Stimulated activated CD4-positive, alpha-beta T cell treated with anti-CD3 and anti-CD28 coated beads, Interleukin-12 subunit alpha, Interleukin-12 subunit beta, amount 100 ng/mL, for 24 hours (primary cell): ENCODE measurements around the gene NOL6.

Experiments used
- DNase-seq, 2 experiments: peaks; one replicate each; pipeline ENCODE4 v3.0.0-alpha.2; 2020; ENCODE audit warnings: low read depth in 2 of 2

NOL6 gene

DNA sequence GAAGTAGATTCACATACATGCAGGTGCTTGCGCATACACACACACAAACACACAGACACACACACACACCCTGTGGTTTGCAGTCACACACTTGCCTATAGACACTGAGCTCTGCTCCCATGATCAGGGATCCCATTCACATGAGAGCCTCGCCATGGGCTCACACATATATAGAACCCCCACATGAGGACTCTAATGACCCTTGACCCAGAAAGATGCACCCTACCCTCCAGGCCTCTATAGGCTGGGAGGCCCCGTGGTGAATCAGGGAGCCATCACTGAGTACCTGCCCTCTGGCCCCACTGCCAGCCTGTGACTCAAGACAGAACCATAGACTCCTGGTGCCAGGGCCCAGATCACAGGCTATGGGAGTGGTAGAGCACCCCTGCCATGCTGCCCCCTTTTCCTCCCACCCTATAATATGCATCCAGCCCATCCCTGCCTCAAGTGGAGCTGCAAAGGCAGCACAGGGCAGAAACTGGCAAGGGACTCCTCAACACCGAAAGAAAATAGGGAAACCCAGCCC is 23.0 kb downstream of the NOL6 start:
- DNase-seq: no peak

DNA sequence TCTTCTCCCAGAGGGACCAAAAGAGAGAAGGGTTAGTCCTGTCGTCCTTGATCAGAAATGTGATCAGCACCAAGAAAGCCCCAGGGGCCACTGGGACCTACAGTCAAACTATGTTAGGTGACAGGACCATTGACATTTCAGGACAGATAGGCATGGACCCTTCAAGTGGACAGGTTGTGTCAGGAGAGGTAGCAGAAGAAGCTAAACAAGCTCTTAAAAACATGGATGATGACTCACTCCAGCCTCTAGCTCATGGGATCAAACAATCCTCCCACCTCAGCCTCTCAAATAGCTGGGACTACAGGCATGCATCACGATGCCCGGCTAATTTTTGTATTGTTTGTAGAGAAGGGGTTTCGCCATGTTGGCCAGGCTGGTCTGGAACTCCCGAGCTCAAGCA is 24.0 kb downstream of the NOL6 start:
- no peak for DNase-seq

DNA sequence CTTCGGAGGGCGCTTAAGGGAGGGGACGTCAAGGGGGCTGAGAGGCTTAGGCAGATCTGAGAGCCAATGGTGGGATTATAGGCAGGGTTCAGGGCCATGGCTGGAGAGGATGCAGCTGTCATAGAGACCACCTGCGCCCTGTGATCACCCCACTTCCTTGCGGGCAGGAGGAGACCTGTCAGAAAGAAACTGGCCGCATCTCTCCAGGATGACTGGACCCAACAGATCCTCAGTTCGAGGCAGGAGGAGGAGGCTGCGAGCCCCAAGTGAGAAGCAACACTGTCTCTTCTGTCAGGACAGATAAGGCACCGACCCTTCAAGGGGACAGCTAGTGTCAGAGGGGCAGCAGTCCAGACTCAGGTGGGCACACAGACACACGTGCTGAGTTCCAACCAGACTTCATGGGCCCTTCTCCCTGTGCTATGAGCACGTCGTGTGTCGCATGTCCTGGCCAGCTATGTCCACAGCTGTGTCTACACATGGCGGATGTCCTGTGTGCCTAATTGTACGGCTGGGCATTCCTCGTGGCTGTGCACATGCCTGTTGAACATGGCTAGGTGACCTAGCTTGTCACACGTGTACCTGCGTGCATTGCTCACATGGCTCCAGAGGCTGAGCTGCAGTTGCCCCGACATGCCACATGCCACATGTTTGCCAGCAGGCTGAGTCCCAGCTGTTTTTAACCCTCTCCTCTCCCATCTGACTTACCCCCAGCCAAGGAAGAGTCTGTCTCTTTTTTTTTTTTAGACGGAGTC is 25.7 kb downstream of the NOL6 start:
- DNase-seq: no peak

DNA sequence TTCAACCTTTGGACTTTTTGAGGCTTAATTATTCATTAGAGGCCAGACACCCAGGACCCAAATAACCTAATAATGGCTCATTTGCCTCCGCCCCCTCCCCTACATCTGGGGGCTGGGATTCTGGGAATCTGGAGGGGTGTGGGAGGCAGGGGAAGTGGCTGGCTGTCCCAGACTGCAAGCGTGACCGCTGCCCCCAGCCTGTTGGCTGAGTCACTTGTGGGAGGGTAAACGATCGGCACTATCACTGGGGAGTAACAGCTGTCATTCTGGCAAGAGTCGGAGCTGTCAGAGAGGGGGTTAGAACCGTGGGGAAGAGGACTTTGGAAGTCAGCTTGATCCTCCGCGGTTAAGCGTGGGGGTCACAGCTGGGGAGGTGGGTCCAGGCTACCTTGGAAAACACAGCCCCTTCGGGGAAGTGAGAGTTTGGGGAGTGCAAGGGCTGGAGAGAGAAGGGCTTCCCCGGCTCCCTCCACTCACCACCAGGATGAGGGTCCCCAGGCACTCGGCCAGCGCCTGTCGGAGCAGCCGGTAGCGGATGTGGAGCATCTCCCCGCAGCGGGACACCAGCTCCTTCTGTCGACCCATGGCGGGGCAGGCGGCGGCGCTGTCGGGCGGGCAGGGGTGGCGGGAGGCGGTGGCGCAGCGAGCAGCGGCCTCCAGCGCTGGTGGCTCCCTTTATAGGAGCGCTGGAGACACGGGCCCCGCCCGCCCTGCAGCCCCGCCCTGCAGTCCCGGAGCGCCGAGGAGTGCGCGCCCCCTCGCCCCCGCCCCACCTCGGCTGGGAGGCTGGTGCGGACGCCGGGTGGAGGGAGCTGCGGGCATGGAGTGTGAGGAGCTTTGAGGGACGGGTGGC is 26.6 kb downstream of the NOL6 start, which contains the start of gene AQP3:
Gene AQP3 (minus strand): TSS at position 648 of the 853 bp plus-strand sequence. CDS start 63 bp downstream, at position 585.
- DNase-seq: peak; percentile 36 to 45

DNA sequence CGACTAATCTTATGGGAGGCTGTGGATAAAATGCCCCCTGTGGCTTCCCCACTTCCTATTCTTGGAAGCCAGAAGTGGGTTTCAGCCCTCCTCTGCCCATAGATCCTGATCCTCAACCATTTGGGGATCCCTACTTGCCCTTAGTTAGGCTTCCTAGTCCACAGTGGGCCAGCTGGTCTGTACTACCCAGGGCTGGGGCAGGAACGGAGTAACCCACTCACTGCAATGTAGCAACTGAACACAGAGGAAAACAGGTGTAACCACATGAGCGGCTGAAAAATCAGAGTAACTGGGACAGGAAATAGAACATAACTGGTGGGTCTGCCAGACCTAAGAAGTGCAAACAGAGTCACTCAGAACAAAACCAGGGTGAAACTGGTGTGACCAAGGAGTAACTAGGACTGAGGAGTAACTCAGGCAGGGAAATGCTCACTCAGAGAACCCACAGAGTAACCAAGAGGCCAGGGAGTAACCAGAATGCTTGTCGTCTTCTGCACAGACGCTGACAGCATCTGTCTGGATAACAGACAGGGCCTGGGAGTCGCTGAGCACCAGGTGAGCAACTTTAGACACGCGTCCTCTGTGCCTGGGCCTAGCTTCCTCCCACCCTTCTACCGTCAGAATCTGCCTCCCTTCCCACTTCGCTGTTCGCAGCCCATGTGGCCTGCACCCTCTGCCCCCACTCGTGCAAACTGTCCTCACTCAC is 27.3 kb downstream of the NOL6 start:
- DNase-seq: peak in 1 of 2 experiments; percentile 41

DNA sequence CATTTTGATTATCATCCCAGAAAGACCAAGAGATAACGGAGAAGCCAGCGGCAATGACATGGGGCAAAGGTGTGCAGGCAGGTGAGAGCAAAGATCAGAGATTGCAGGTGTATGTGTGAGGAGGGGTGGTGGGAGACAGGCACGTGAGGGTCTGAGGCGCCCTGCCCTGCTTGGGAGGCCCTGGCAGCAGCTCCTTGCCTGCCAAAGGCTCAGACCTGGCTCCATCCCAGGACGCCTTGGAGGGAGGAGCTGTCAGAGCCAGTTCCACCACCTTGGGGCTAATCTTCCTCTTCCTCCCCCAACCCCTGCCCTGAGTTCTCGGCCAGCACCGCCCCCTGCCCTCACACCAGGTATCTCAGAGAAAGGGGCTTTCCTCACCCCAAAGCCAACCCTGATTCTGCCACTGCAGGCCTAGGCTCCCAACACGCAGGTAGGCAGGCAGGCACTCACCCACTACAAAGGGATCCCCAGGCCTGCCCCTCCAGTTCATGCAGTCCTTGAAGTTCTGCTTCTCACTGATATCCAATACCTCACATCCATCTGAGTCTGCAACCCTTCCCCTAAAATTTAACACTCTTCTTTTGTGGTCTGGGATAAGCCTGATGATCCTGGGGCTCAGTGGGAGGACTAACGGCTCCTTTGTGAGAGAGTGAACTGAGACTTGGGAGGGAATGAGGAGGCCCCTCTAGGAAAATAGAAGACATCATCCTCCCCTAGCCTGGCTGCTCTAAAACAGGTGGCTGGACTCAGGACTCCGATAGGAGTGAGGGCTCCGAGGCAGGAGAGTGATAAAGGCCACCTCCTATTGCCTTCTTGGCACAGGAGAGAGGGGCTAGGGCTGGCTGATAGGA is 28.1 kb downstream of the NOL6 start:
- no peak for DNase-seq

DNA sequence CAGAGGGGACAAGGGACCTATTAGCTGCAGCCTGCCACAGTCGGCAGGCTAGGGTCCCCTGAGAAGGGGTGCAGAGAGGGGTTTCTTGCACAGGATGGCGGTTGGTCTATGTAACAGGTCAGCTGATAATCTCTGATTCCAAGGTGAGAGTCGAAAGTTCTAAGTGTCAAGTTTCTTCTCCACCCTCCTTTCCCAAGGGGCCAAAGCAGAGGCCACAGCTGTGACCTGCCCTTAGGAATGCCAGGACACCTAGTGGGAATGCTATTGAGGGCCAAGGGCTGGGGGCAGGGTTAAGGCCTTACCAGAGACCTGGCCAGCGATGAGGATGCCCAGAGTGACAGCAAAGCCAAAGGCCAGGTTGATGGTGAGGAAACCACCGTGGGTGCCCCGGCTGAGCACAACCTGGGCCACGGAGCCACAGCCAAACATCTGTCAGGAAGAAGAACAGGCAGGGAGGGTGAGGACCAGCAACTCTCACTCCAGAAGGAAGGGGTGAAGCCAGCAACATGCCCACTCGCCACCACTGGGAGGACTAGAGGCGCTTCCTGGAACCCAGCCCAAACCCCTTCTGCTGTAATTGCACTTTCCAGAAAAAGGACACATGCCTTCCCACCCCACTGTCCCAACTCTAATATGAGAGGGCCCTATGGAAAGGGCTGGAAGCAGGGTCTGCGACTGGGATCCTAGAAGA is 30.1 kb downstream of the NOL6 start:
- DNase-seq: no peak

DNA sequence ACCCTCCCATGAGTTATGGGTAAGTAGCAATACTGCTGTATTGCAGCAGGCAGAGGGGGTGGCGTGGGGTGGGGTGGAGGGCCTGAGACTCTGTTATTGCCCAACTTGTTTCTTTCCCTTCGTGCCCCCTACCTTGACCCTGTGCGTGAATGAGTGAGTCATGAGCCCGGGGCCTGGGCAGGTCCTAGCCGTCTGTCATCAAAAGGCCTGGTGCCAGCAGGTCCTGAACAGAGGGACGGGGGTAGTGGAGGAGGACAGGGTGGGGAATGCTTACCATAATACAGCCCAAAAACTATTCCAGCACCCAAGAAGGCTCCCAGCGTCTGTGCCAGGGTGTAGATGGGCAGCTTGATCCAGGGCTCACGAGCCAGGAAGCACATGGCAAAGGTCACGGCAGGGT is 30.7 kb downstream of the NOL6 start:
- DNase-seq: no peak

DNA sequence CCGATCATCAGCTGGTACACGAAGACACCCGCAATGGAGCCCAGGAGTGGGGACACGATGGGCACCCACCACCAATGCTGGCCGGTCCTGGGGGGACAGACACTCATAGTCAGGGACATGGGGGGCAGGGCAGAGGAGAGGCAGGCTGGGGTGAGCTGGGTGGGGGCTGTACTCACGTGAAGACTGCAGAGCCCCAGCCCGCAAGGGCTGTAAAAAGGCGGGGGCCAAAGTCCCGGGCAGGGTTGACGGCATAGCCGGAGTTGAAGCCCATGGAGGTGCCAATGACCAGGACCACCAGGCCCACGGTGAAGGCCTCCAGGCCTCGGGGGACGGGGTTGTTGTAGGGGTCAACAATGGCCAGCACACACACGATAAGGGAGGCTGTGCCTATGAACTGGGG is 31.6 kb downstream of the NOL6 start:
- DNase-seq: no peak

DNA sequence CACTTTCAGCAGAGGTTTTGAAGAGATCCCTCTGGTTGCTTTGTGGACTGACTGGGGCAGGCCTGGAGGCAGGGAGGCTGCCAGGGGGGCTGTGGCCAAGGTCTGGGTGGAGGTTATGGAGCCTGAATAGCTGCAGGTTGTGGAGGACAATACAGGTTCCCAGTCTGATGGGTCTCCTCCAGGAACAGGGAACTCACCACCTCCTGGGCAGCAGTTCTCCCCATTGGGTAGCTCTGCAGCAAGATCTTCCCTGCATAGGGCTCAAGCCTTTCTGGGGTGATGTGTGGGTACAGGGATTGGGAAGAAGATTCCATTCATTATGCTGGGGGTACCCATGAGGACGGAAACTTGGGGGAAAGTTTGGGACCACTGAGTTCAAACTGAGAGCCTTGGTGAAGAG is 33.1 kb downstream of the NOL6 start:
- no peak for DNase-seq

DNA sequence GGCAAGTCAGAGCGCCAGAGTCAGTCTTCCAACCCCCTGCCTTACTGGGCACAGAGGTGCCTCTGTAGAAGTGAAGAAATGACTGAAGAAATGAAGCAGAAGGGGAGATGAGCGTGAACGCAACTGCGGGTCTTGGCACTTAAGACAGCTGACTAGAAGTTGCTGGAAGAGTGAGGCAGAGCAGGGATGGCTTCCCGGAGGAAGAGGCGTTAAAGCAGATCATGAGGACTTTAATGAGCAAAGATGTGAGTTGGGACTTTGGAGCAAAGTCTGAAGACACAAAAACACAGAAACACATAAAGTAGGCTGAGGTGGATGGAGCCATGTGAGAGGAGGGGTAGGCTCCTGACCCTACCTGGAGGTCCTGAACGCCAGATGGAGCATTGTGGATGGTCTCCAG is 33.5 kb downstream of the NOL6 start:
- DNase-seq: no peak

DNA sequence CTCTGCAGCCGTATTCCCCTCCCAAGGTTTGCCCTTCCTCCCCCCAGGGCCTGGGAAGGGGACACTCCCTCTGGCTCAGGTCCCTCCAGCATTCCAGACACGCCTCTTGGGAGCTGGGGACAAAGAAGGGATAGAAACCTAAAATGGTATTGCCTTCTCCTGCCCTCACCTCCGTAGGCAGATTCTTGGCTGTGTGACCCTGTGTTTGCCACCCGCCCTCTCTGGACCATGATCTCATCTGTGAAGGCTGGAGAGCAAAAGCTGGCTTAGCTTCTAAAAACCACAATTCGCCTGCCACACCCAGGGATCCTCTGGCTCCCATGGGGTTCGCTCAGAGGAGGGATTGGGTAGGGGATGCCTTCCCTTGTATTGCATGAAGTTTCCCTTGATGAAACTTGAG is 34.0 kb downstream of the NOL6 start:
- no peak for DNase-seq

DNA sequence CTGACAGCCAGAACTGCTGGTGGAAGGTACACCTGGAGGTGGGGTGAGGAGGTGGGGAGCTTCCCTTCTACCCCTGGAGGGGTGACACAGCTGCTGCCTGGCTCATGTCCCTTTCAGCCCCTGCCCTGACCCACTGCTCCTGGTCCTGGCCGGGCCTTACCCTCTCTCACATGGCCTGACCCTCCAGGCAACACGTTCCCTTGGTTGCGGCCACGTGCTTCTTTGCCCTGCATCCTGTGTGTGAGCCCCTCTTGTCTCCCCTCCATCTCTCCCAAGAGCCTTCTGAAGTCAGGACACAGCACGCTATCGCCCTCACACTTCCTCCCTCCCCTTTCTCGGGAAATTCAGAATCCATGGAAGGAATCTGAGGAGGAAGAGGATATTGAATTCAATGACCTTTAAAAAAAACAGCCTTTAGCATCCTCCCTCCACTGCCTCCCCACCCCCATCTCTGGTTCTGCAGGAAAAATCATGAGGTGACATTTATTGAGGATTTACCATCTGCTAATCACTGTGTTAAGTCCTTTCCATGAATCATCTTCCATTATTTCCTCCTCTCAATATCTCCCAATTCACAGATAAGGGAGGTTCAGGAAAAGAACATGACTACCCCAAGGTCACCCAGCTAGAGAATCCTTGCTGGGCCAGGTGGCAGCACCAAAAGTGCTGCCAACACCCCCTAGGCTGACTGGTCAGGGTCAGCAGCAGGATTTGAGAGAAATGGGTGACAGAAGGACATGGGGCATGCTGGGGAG is 34.6 kb downstream of the NOL6 start:
- DNase-seq: no peak

DNA sequence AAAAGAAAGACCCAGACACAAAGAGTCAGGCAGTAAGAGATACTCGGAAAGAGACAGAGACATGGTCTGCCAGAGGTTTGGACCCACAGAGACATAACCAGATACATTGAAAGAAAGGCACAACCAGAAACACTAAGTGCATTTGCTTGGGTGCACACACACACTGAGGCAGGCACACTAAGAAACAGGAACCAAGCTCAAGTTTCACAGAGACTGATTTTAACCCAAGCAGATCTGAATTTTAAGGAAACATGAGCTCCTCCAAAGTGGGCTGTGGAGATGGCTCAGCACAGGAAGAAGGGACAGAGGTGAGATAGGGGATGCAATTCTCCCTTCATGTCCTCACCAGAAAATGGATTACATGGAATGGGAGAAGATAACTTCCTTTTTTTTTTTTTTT is 35.8 kb downstream of the NOL6 start:
- DNase-seq: no peak

DNA sequence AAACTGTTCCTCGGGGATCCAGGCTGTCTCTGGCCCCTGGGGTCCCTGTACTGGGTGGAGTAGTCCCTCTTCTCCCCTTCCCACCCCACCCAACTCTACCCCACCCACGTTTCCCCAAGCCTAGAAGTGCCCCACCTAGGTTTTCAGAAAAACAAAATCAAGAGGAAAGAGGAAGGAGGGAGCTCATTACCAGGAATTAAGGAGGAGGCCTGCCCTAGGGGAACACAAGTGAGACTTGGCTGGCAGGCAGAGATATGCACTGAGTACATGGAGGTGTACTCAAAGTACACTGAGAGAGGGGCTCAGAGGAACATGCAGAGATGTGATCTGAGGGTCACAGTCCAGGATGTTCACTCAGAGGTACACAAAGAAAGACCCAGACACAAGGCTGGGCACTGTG is 36.5 kb downstream of the NOL6 start:
- DNase-seq: no peak

DNA sequence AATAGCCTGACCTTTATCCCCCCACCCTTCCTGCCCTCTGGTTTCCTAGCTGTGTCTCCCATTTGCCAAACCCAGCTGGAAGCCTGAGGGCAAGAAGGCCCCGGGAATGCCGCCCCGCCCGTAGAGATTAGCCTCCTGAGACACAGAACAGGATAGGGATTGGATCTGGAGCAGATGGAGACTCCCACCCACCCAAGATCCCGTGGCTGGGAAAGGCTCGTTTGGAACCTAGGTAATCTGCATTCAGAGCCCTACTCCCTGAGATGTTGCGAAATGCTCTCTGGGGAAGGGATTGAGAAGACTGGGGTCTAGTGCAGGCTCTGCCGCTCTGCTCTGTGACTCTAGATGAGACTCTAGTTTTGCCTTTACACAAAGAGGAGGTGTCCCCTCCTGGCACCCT is 37.3 kb downstream of the NOL6 start:
- DNase-seq: no peak

DNA sequence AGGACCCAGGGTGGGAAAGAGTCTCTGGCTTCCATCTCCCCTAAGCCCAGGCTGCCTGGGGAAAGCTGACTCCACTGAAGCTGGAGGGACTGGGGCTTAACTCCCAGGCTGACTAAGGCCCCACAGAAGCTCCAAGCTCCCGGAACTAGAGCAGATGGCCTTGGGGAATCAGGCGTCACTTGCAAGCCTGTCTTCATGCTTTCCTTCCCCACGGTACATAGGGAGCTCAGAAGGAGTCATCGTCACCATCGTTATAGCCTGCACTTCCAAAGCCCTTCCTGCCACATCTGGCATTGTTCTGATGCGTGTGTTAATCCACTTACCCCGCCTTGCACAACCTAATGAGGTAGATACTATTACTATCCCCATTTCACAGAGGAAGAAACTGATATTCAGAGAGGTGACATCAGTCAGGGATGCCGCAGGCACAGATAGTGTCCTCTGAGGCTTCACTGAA is 37.9 kb downstream of the NOL6 start:
- no peak for DNase-seq

DNA sequence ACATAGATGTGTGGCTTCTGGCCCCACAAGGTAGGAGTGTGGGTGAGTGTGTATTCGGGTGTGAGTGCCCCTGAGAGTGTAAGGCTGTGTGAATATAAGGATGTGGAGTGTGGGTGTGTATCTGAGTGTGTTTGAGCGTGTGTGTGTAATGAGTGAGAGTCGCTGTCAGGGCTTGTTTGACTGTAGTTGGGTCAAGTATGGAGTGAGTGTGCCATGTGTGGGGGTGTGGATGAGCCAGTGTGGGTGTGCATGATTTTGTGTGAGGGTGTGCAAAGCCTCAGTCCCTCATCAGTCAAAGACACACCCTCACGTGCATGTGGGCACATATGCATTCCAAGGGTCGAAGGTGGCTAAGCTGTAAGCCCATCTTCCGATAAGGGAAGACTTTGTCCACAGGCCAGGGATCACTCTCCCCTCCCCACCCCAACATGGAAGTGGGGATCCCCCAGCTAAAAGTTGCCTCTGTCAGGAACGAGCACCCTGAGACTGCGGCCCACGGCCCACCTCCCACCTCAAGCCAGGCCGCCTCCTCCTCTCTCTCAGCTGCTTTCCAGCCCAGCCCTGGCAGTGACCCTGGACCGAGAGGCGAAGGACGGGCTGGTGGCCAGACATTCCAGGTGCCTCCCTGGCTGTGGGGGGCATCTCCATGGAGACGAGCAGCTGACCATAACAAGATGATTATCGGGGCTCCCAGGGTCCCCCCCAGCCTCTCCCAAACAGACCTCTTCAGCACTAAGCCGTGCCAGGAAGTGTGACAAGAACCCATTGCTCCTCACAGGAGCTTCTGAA is 39.2 kb downstream of the NOL6 start:
- no peak for DNase-seq

DNA sequence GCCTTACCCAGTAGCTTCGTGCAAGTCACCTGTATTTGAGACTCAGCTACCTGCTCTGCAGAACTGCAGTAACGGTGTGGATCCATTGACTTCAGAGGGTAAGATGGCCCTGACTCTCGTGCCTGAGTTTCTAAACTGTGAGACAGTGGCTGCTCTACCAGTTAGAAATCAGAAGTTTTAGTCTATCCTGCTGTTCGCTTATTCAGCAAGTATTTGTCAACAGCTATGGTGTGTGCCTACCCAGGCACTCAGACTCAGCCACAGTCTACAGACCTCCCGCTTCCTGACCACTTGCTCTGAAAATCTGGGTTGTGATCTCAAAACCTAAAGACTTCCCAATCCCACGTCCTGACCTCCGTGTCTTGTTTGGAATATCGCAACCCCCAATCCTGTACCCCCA is 39.9 kb downstream of the NOL6 start:
- DNase-seq: no peak
